H9 (cell line): Measurements from ENCODE around the gene ERC2. TPM values are rescaled to one million over a fixed set of nuclear protein-coding genes. Genes with fewer than 3 reads are reported as not detected.

Experiments used
- DNase-seq: peaks from one replicate; pipeline ENCODE4 v3.0.0-alpha.2; 2017
- H2AFZ ChIP-seq: one replicate; pipeline ENCODE4 v1.6.1; 2013; ENCODE audit warnings: mild to moderate bottlenecking, low read length, control low read depth, moderate library complexity
- H2AK5ac ChIP-seq: 2 replicates; pipeline ENCODE4 v1.6.1; 2013; ENCODE audit warnings: low read length, control low read depth, mixed read lengths; ENCODE audit not compliant: insufficient read length
- H2BK120ac ChIP-seq: one replicate; pipeline ENCODE4 v1.6.1; 2013; ENCODE audit warnings: low read depth, mild to moderate bottlenecking, low read length, control low read depth, inconsistent platforms; ENCODE audit not compliant: poor library complexity, severe bottlenecking
- H2BK12ac ChIP-seq: 2 replicates; pipeline ENCODE4 v1.6.1; 2013; ENCODE audit warnings: low read length, control low read depth, mixed read lengths, low read depth; ENCODE audit not compliant: insufficient read length
- H2BK15ac ChIP-seq: 2 replicates; pipeline ENCODE4 v1.6.1; 2013; ENCODE audit warnings: low read depth, low read length, control low read depth
- H2BK20ac ChIP-seq: one replicate; pipeline ENCODE4 v1.6.1; 2013; ENCODE audit warnings: low read depth, mild to moderate bottlenecking, low read length, control low read depth, inconsistent platforms; ENCODE audit not compliant: poor library complexity, severe bottlenecking
- H2BK5ac ChIP-seq: 2 replicates; pipeline ENCODE4 v1.6.1; 2013; ENCODE audit warnings: low read length, control low read depth, mixed read lengths; ENCODE audit not compliant: insufficient read length
- H3K14ac ChIP-seq: 2 replicates; pipeline ENCODE4 v1.6.1; 2013; ENCODE audit warnings: low read length, control low read depth; ENCODE audit not compliant: insufficient read depth
- H3K18ac ChIP-seq: 2 replicates; pipeline ENCODE4 v1.6.1; 2013; ENCODE audit warnings: low read depth, mild to moderate bottlenecking, mixed read lengths, low read length, control low read depth; ENCODE audit not compliant: insufficient read length
- H3K23ac ChIP-seq: 2 replicates; pipeline ENCODE4 v1.6.1; 2013; ENCODE audit warnings: low read length, control low read depth, mixed read lengths, low read depth; ENCODE audit not compliant: insufficient read length
- H3K23me2 ChIP-seq: 2 replicates; pipeline ENCODE4 v1.6.1; 2013; ENCODE audit warnings: low read depth, mild to moderate bottlenecking, mixed read lengths, low read length, control low read depth; ENCODE audit not compliant: insufficient read length, poor library complexity, severe bottlenecking
- H3K27ac ChIP-seq: 2 replicates; pipeline ENCODE4 v1.5.1; 2013; ENCODE audit warnings: low read length, control low read depth, mixed read lengths, low read depth; ENCODE audit not compliant: insufficient read length
- H3K27me3 ChIP-seq: 2 replicates; pipeline ENCODE4 v1.6.1; 2013; ENCODE audit warnings: low read length, control low read depth, inconsistent platforms; ENCODE audit not compliant: insufficient read depth
- H3K4ac ChIP-seq: 2 replicates; pipeline ENCODE4 v1.6.1; 2013; ENCODE audit warnings: low read depth, mild to moderate bottlenecking, control low read depth, inconsistent platforms, low read length, moderate library complexity
- H3K4me1 ChIP-seq: 2 replicates; pipeline ENCODE4 v1.6.1; 2013; ENCODE audit warnings: low read length, control low read depth, inconsistent platforms; ENCODE audit not compliant: insufficient read depth
- H3K4me2 ChIP-seq: 2 replicates; pipeline ENCODE4 v1.6.1; 2013; ENCODE audit warnings: low read length, control low read depth, mixed read lengths; ENCODE audit not compliant: insufficient read length, insufficient read depth
- H3K56ac ChIP-seq: 2 replicates; pipeline ENCODE4 v1.6.1; 2013; ENCODE audit warnings: low read depth, mild to moderate bottlenecking, mixed read lengths, low read length, control low read depth; ENCODE audit not compliant: insufficient read length
- H3K79me1 ChIP-seq: 2 replicates; pipeline ENCODE4 v1.6.1; 2013; ENCODE audit warnings: low read depth, mild to moderate bottlenecking, moderate library complexity, low read length, control low read depth, inconsistent platforms; ENCODE audit not compliant: insufficient read depth, poor library complexity, severe bottlenecking
- H3K79me2 ChIP-seq: 2 replicates; pipeline ENCODE4 v1.6.1; 2013; ENCODE audit warnings: low read length, control low read depth, inconsistent platforms; ENCODE audit not compliant: insufficient read depth
- H3K9ac ChIP-seq: 2 replicates; pipeline ENCODE4 v1.6.1; 2013; ENCODE audit warnings: low read length, control low read depth, mixed read lengths; ENCODE audit not compliant: insufficient read length; ENCODE audit errors: extremely low read depth
- H3K9me3 ChIP-seq: one replicate; pipeline ENCODE4 v1.6.1; 2013; ENCODE audit warnings: low read depth, low read length, inconsistent platforms; ENCODE audit not compliant: control insufficient read depth
- H3T11ph ChIP-seq: one replicate; pipeline ENCODE4 v1.6.1; 2013; ENCODE audit warnings: mild to moderate bottlenecking, low read length, control low read depth, inconsistent platforms
- H4K20me1 ChIP-seq: one replicate; pipeline ENCODE4 v1.6.1; 2013; ENCODE audit not compliant: control insufficient read depth, insufficient read length, insufficient read depth
- H4K5ac ChIP-seq: 2 replicates; pipeline ENCODE4 v1.6.1; 2013; ENCODE audit warnings: low read depth, mild to moderate bottlenecking, mixed read lengths, low read length, control low read depth; ENCODE audit not compliant: insufficient read length
- H4K8ac ChIP-seq: replicated peaks from 2 replicates; pipeline ENCODE4 v1.6.1; 2013; ENCODE audit warnings: low read length, control low read depth, mixed read lengths, low read depth; ENCODE audit not compliant: insufficient read length
- H4K91ac ChIP-seq: 2 replicates; pipeline ENCODE4 v1.6.1; 2013; ENCODE audit warnings: low read depth, mild to moderate bottlenecking, moderate library complexity, mixed read lengths, low read length, control low read depth; ENCODE audit not compliant: insufficient read length
- H3K27ac Mint-ChIP-seq, 3 experiments: 2 replicates in 2 of 3; 3 replicates in 1 of 3; pipeline ENCODE4 v1.8.0; 2020 to 2021; ENCODE audit warnings: mixed read lengths in 3 of 3, mild to moderate bottlenecking in 1 of 3, moderate library complexity in 1 of 3
- H3K27me3 Mint-ChIP-seq: 2 replicates; pipeline ENCODE4 v1.8.0; 2021; ENCODE audit warnings: low read depth, mild to moderate bottlenecking, moderate library complexity, mixed read lengths
- H3K36me3 Mint-ChIP-seq, 3 experiments: 2 replicates in 2 of 3; 3 replicates in 1 of 3; pipeline ENCODE4 v1.8.0; 2020 to 2021; ENCODE audit warnings: low read depth in 3 of 3, mixed read lengths in 3 of 3; ENCODE audit not compliant: insufficient read depth in 1 of 3
- H3K4me1 Mint-ChIP-seq, 2 experiments: 2 replicates each; pipeline ENCODE4 v1.8.0; 2020; ENCODE audit warnings: mixed read lengths in 2 of 2
- H3K4me3 Mint-ChIP-seq, 2 experiments: 2 replicates in 1 of 2; 3 replicates in 1 of 2; pipeline ENCODE4 v1.8.0; 2020 to 2021; ENCODE audit warnings: mild to moderate bottlenecking in 2 of 2, mixed read lengths in 2 of 2, moderate library complexity in 1 of 2
- H3K9me3 Mint-ChIP-seq, 2 experiments: 2 replicates in 1 of 2; 3 replicates in 1 of 2; pipeline ENCODE4 v1.8.0; 2020; ENCODE audit warnings: mild to moderate bottlenecking in 2 of 2, mixed read lengths in 2 of 2, moderate library complexity in 1 of 2
- WGBS: extraction: QIAGEN DNeasy Blood & Tissue Kit; methylation state at CpG from one replicate; pipeline ENCODE4 v1.1.7; 2013; ENCODE audit warnings: missing lambda C conversion rate, low lambda C conversion rate, mixed read lengths; ENCODE audit not compliant: insufficient read length; ENCODE audit errors: extremely low coverage; 5-methylcytosine and 5-hydroxymethylcytosine counted together
- total RNA-seq: library from RNA; stranded (reverse); gene quantifications from 2 replicates; pipeline ENCODE4 v1.2.1, GENCODE V29; 2021
- TF ChIP-seq, protein P1 (sequence below): fragments of 200-600 bp; sonication (generic); conservative IDR thresholded peaks from 3 replicates; pipeline ENCODE4 v1.8.0; 2021; ENCODE audit warnings: antibody characterized with exemption, mild to moderate bottlenecking

ERC2 gene
- total RNA-seq, 1 experiment from 2014 or later: 15.4 TPM

- no peak overlapping the region for H2AFZ ChIP-seq
- H2BK5ac ChIP-seq: no peak overlapping the region
- H2BK20ac ChIP-seq: no peak overlapping the region
- H3T11ph ChIP-seq: no peak overlapping the region
- H3K23ac ChIP-seq: no peak overlapping the region
- H3K9me3 ChIP-seq: no peaks in the 10 kb centered on the region
- no peak overlapping the region for H2AK5ac ChIP-seq
- H4K8ac ChIP-seq: no peak overlapping the region
- peak overlapping the region; percentile 3 for H3K4me2 ChIP-seq
- no peak for DNase-seq
- H2BK12ac ChIP-seq: no peak overlapping the region
- Mint-ChIP-seq H3K4me3 (no peak overlapping the region), H3K9me3 (no peaks in the 10 kb centered on the region), H3K27ac (no peak overlapping the region), H3K36me3 (peaks cover 0 to 4% (median 2%) of the 10 kb centered on the region in 3 experiments; a peak in 3 of 7 replicates), H3K27me3 (no peaks in the 10 kb centered on the region), H3K4me1 (peaks cover 15 to 21% of the 10 kb centered on the region in 2 experiments)
- H3K18ac ChIP-seq: no peak overlapping the region
- no peak overlapping the region for H2BK120ac ChIP-seq
- no peaks in the 10 kb centered on the region for H3K79me1 ChIP-seq
- TF ChIP-seq, protein P1, sequence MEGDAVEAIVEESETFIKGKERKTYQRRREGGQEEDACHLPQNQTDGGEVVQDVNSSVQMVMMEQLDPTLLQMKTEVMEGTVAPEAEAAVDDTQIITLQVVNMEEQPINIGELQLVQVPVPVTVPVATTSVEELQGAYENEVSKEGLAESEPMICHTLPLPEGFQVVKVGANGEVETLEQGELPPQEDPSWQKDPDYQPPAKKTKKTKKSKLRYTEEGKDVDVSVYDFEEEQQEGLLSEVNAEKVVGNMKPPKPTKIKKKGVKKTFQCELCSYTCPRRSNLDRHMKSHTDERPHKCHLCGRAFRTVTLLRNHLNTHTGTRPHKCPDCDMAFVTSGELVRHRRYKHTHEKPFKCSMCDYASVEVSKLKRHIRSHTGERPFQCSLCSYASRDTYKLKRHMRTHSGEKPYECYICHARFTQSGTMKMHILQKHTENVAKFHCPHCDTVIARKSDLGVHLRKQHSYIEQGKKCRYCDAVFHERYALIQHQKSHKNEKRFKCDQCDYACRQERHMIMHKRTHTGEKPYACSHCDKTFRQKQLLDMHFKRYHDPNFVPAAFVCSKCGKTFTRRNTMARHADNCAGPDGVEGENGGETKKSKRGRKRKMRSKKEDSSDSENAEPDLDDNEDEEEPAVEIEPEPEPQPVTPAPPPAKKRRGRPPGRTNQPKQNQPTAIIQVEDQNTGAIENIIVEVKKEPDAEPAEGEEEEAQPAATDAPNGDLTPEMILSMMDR: no peak
- no CpG with 5 or more reads among the region's 1 CpG for WGBS
- H3K27ac ChIP-seq: no peak overlapping the region
- H3K56ac ChIP-seq: no peak overlapping the region
- H3K4ac ChIP-seq: no peak overlapping the region
- no peak overlapping the region for H3K9ac ChIP-seq
- H3K23me2 ChIP-seq: no peaks in the 10 kb centered on the region
- no peaks in the 10 kb centered on the region for H4K20me1 ChIP-seq
- H4K5ac ChIP-seq: no peak overlapping the region
- no peak overlapping the region for H3K14ac ChIP-seq
- peaks cover 3% of the 10 kb centered on the region; the same call in 1 of the 2 replicates for H3K4me1 ChIP-seq
- no peak overlapping the region for H4K91ac ChIP-seq
- no peaks in the 10 kb centered on the region for H3K27me3 ChIP-seq
- H2BK15ac ChIP-seq: no peak overlapping the region
- H3K79me2 ChIP-seq: no peaks in the 10 kb centered on the region; the same call in 1 of the 2 replicates
These were observed 9.2 kb downstream of the ERC2 start for GRCh38 chr3:56459104-56459496.
